ENCODE data around the gene LGMN.

- no peak for TF ChIP-seq CTCF (IDR thresholded peaks at IDR 0.05)
- no peak for TF ChIP-seq POLR2A (IDR thresholded peaks at IDR 0.05)
These were observed 52.9 kb downstream of the LGMN start for GRCh38 chr14:92695562-92695961.
